ENCODE data around the gene FBN3.

DNA sequence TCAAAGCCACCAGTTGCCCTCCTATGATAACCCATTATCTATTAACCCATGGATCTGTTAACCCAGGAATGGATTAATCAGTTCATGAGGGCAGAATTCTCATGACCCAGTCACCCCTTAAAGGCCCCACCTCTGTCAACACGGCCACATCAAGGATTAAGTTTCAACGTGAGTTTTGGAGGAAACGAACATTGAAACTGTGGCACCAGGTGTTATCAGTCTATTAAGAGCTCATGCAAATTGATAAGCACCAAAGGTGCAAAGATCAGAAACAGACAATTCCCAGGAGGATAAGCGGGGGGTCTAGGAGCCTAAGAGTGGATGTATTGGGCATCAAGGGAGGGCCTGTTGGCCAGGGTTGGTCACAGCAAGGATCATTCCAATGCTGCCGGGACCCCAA is 124.1 kb downstream of the FBN3 start:
- TF ChIP-seq, protein P1, sequence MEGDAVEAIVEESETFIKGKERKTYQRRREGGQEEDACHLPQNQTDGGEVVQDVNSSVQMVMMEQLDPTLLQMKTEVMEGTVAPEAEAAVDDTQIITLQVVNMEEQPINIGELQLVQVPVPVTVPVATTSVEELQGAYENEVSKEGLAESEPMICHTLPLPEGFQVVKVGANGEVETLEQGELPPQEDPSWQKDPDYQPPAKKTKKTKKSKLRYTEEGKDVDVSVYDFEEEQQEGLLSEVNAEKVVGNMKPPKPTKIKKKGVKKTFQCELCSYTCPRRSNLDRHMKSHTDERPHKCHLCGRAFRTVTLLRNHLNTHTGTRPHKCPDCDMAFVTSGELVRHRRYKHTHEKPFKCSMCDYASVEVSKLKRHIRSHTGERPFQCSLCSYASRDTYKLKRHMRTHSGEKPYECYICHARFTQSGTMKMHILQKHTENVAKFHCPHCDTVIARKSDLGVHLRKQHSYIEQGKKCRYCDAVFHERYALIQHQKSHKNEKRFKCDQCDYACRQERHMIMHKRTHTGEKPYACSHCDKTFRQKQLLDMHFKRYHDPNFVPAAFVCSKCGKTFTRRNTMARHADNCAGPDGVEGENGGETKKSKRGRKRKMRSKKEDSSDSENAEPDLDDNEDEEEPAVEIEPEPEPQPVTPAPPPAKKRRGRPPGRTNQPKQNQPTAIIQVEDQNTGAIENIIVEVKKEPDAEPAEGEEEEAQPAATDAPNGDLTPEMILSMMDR (IDR thresholded peaks at IDR 0.05) = no peak
- TF ChIP-seq POLR2AphosphoS5 (IDR thresholded peaks at IDR 0.05) (no peak), POLR2A (IDR thresholded peaks at IDR 0.05) (no peak), EP300 (IDR thresholded peaks at IDR 0.05) (no peak)

Measured in gastroesophageal sphincter (tissue), 3 donors.